PC-9 (cell line): ENCODE measurements around the gene COL27A1. TPM values are rescaled to one million over a fixed set of nuclear protein-coding genes. Genes with fewer than 3 reads are reported as not detected.

Source experiments
- BruUV-seq: library from RNA; stranded (reverse); fragments of 400-500 nt; replicated peaks from 2 replicates; lab custom pipeline; 2021; lab: Mats Ljungman, UMichigan
- CTCF ChIA-PET: fragments of 300-600 bp; sonication (Branson Sonifier 250); formaldehyde crosslinking; loops from one replicate; lab custom pipeline; 2022; ENCODE audit warnings: antibody characterized with exemption; lab: Charles Lee
- POLR2A ChIA-PET: fragments of 300-600 bp; sonication (Branson Sonifier 250); formaldehyde crosslinking; loops from one replicate; lab custom pipeline; 2022; ENCODE audit warnings: antibody characterized with exemption; ENCODE audit not compliant: unreplicated experiment; lab: Charles Lee
- DNase-seq, 2 experiments: peaks; one replicate each; pipeline versions ENCODE4 v3.0.0 to v3.0.0-alpha.2; 2015 to 2022; ENCODE audit warnings: mixed read lengths in 1 of 2
- H2AFZ ChIP-seq: fragments of 200-600 bp; sonication (generic); 2 replicates; pipeline ENCODE4 v1.8.1; 2017; ENCODE audit warnings: antibody characterized with exemption
- H3F3A ChIP-seq: fragments of 200-600 bp; sonication (generic); 2 replicates; pipeline ENCODE4 v1.8.1; 2017; ENCODE audit warnings: antibody characterized with exemption, mild to moderate bottlenecking, low read depth; ENCODE audit not compliant: insufficient read depth
- H3K27ac ChIP-seq: fragments of 200-600 bp; sonication (generic); 2 replicates; pipeline ENCODE4 v1.6.1; 2016; ENCODE audit warnings: mixed run types
- H3K27me3 ChIP-seq: fragments of 200-600 bp; sonication (generic); 2 replicates; pipeline ENCODE4 v1.6.1; 2016; ENCODE audit warnings: low read depth, mixed run types; ENCODE audit not compliant: insufficient read depth
- H3K36me3 ChIP-seq: fragments of 200-600 bp; sonication (generic); 2 replicates; pipeline ENCODE4 v1.6.1; 2016; ENCODE audit warnings: low read depth, mixed run types
- H3K4me1 ChIP-seq: fragments of 200-600 bp; sonication (generic); replicated peaks from 2 replicates; pipeline ENCODE4 v1.6.1; 2016; ENCODE audit warnings: mixed run types; ENCODE audit not compliant: insufficient read depth
- H3K4me2 ChIP-seq: fragments of 200-600 bp; sonication (generic); 2 replicates; pipeline ENCODE4 v1.6.1; 2017; ENCODE audit warnings: mixed run types
- H3K4me3 ChIP-seq: fragments of 200-600 bp; sonication (generic); 2 replicates; pipeline ENCODE4 v1.6.1; 2016; ENCODE audit warnings: mixed run types
- H3K79me2 ChIP-seq: fragments of 200-600 bp; sonication (generic); 2 replicates; pipeline ENCODE4 v1.6.1; 2017; ENCODE audit warnings: low read depth, mixed run types
- H3K9me2 ChIP-seq: fragments of 200-600 bp; sonication (generic); 2 replicates; pipeline ENCODE4 v1.8.1; 2017; ENCODE audit warnings: mild to moderate bottlenecking; ENCODE audit not compliant: insufficient read depth
- H3K9me3 ChIP-seq: fragments of 200-600 bp; sonication (generic); 2 replicates; pipeline ENCODE4 v1.8.1; 2016; ENCODE audit warnings: low read depth; ENCODE audit not compliant: insufficient read depth
- H4K20me1 ChIP-seq: fragments of 200-600 bp; sonication (generic); 2 replicates; pipeline ENCODE4 v1.8.1; 2017; ENCODE audit not compliant: insufficient read depth
- CTCF ChIP-seq: fragments of 200-600 bp; sonication (generic); conservative IDR thresholded peaks from 2 replicates; pipeline ENCODE4 v1.6.1; 2017; ENCODE audit warnings: mixed run types, antibody characterized with exemption, mild to moderate bottlenecking, moderate library complexity
- EZH2 ChIP-seq: fragments of 200-600 bp; sonication (generic); IDR thresholded peaks from 2 replicates; pipeline ENCODE4 v1.8.0; 2017; ENCODE audit warnings: antibody characterized with exemption, low read depth
- intact Hi-C: fragments of 100-400 bp; cut with micrococcal nuclease; formaldehyde crosslinking; loops from one replicate; pipeline ENCODE4 v1.10.0; 2022; ENCODE audit not compliant: unreplicated experiment
- total RNA-seq: library from RNA; stranded (reverse); gene quantifications from 2 replicates; pipeline ENCODE4 v1.2.3, GENCODE V29; 2021

Gene COL27A1
- total RNA-seq, 1 experiment from 2014 or later, result 0.39 TPM

- H3K9me2 ChIP-seq, result no peaks in the 10 kb centered on the region
- H3K4me3 ChIP-seq, result no peak overlapping the region
- BruUV-seq, result no TSS peak
- no peaks in the 10 kb centered on the region for H3K4me1 ChIP-seq
- no peak for DNase-seq
- no peaks in the 10 kb centered on the region for H3K79me2 ChIP-seq
- H3K27ac ChIP-seq, result no peak overlapping the region
- POLR2A ChIA-PET, result no interaction called here
- H2AFZ ChIP-seq, result no peak overlapping the region
- CTCF ChIA-PET, result no interaction called here
- H3K4me2 ChIP-seq, result no peak overlapping the region
- no peaks in the 10 kb centered on the region for H3K36me3 ChIP-seq
- peaks cover 9% of the 10 kb centered on the region for H3K27me3 ChIP-seq
- no peaks in the 10 kb centered on the region for H3F3A ChIP-seq
- intact Hi-C loops, result no loop called here
- no peaks in the 10 kb centered on the region for H4K20me1 ChIP-seq
- TF ChIP-seq CTCF, result no peak
- TF ChIP-seq EZH2, result no peak
- H3K9me3 ChIP-seq, result no peaks in the 10 kb centered on the region
These were observed 83.8 kb downstream of the COL27A1 start for GRCh38 chr9:114238891-114239875.

GRCh38 chr9:114240216-114240615, 84.9 kb downstream of the COL27A1 start:
- H3K9me2 ChIP-seq, result no peaks in the 10 kb centered on the region
- peaks cover 9% of the 10 kb centered on the region for H3K27me3 ChIP-seq
- H3K4me1 ChIP-seq, result no peaks in the 10 kb centered on the region
- H4K20me1 ChIP-seq, result no peaks in the 10 kb centered on the region
- no peak for TF ChIP-seq CTCF
- TF ChIP-seq EZH2, result no peak
- no peak overlapping the region for H3K4me3 ChIP-seq
- no peaks in the 10 kb centered on the region for H3K9me3 ChIP-seq
- H2AFZ ChIP-seq, result no peak overlapping the region
- no peaks in the 10 kb centered on the region for H3K79me2 ChIP-seq
- intact Hi-C loops, result no loop called here
- no peak overlapping the region for H3K4me2 ChIP-seq
- no peaks in the 10 kb centered on the region for H3K36me3 ChIP-seq
- H3K27ac ChIP-seq, result no peak overlapping the region
- H3F3A ChIP-seq, result no peaks in the 10 kb centered on the region
- ChIA-PET POLR2A (no interaction called here), CTCF (no interaction called here)
- no TSS peak for BruUV-seq
- DNase-seq, result no peak

- Histone ChIP-seq H3K27me3 (peaks cover 9% of the 10 kb centered on the region), H3K36me3 (no peaks in the 10 kb centered on the region), H3K4me3 (no peak overlapping the region), H3K27ac (no peak overlapping the region), H3K9me2 (no peaks in the 10 kb centered on the region), H2AFZ (no peak overlapping the region), H4K20me1 (no peaks in the 10 kb centered on the region), H3K4me2 (no peak overlapping the region), H3K9me3 (no peaks in the 10 kb centered on the region), H3K79me2 (no peaks in the 10 kb centered on the region), H3K4me1 (no peaks in the 10 kb centered on the region), H3F3A (no peaks in the 10 kb centered on the region)
- intact Hi-C loops, result no loop called here
- ChIA-PET POLR2A (no interaction called here), CTCF (interaction anchor here (0.7 kb wide), 1 partner anchor 54 kb away, joined by 3 read pairs; no protein-coding TSS in a partner anchor)
- no TSS peak for BruUV-seq
- TF ChIP-seq EZH2 (no peak), CTCF (no peak)
- DNase-seq, result no peak
These were observed 85.6 kb downstream of the COL27A1 start for GRCh38 chr9:114240647-114241558.
